Measurements from ENCODE around the gene PHOSPHO2. TPM values are rescaled to one million over a fixed set of nuclear protein-coding genes. Genes with fewer than 3 reads are reported as not detected.

Gene PHOSPHO2
- total RNA-seq, 2 donors from 2014 or later, result 11.9 to 17.4 TPM

GRCh38 chr2:169663247-169663646, 31.0 kb upstream of the PHOSPHO2 start:
- H3K9me3 ChIP-seq, result no peaks in the 10 kb centered on the region
- WGBS, result 92% methylated on average over 3 of the region's 3 CpGs

GRCh38 chr2:169664600-169664977, 29.7 kb upstream of the PHOSPHO2 start:
- no peaks in the 10 kb centered on the region for H3K9me3 ChIP-seq
- no peak for TF ChIP-seq POLR2AphosphoS5 (IDR thresholded peaks at IDR 0.05)
- TF ChIP-seq POLR2A (IDR thresholded peaks at IDR 0.05), result no peak
- no peak for TF ChIP-seq CTCF (IDR thresholded peaks at IDR 0.05)
- no peaks in the 10 kb centered on the region for H3K36me3 ChIP-seq
- H3K4me3 ChIP-seq, result no peak overlapping the region
- intact Hi-C loops (cut with DNase I), result no loop called here
- no peak for DNase-seq (ENCODE audit: low spot score)
- 82% methylated on average over 1 of the region's 1 CpG for WGBS
- H3K4me1 ChIP-seq (replicated peaks), result no peaks in the 10 kb centered on the region
- H3K27me3 ChIP-seq (replicated peaks; ENCODE audit: insufficient read depth), result no peaks in the 10 kb centered on the region
- H3K27ac ChIP-seq, result no peak overlapping the region

More at GRCh38 chr2:169663247-169663646, 31.0 kb upstream of the PHOSPHO2 start:
- H3K36me3 ChIP-seq, result no peaks in the 10 kb centered on the region
- H3K27ac ChIP-seq, result no peak overlapping the region
- no peak overlapping the region for H3K4me3 ChIP-seq
- TF ChIP-seq POLR2AphosphoS5 (IDR thresholded peaks at IDR 0.05) (no peak), CTCF (IDR thresholded peaks at IDR 0.05) (no peak), POLR2A (IDR thresholded peaks at IDR 0.05) (no peak)
- no peaks in the 10 kb centered on the region for H3K27me3 ChIP-seq (replicated peaks; ENCODE audit: insufficient read depth)
- no peaks in the 10 kb centered on the region for H3K4me1 ChIP-seq (replicated peaks)
- no peak for DNase-seq (ENCODE audit: low spot score)
- intact Hi-C loops (cut with DNase I), result no loop called here

- H3K27me3 ChIP-seq (replicated peaks; ENCODE audit: insufficient read depth), result no peaks in the 10 kb centered on the region
- TF ChIP-seq CTCF (IDR thresholded peaks at IDR 0.05) (no peak), POLR2A (IDR thresholded peaks at IDR 0.05) (no peak), POLR2AphosphoS5 (IDR thresholded peaks at IDR 0.05) (no peak)
- no peaks in the 10 kb centered on the region for H3K4me1 ChIP-seq (replicated peaks)
- WGBS, result 38% methylated on average over 1 of the region's 1 CpG
- H3K9me3 ChIP-seq, result no peaks in the 10 kb centered on the region
- H3K27ac ChIP-seq, result no peak overlapping the region
- no peak overlapping the region for H3K4me3 ChIP-seq
- H3K36me3 ChIP-seq, result no peaks in the 10 kb centered on the region
- DNase-seq (ENCODE audit: low spot score), result no peak
- intact Hi-C loops (cut with DNase I), result no loop called here
Measured at GRCh38 chr2:169664978-169665930, 29.0 kb upstream of the PHOSPHO2 start.

- DNase-seq (ENCODE audit: low spot score), result no peak
- TF ChIP-seq POLR2AphosphoS5 (IDR thresholded peaks at IDR 0.05) (no peak), POLR2A (IDR thresholded peaks at IDR 0.05) (no peak), CTCF (IDR thresholded peaks at IDR 0.05) (no peak)
- Histone ChIP-seq H3K27ac (no peak overlapping the region), H3K9me3 (no peaks in the 10 kb centered on the region), H3K36me3 (no peaks in the 10 kb centered on the region), H3K27me3 (replicated peaks; ENCODE audit: insufficient read depth) (no peaks in the 10 kb centered on the region), H3K4me3 (no peak overlapping the region), H3K4me1 (replicated peaks) (no peaks in the 10 kb centered on the region)
- WGBS, result 29% methylated on average over 2 of the region's 2 CpGs
- intact Hi-C loops (cut with DNase I), result no loop called here
Measured at GRCh38 chr2:169667583-169667982, 26.7 kb upstream of the PHOSPHO2 start.

GRCh38 chr2:169670215-169670651, 24.0 kb upstream of the PHOSPHO2 start:
- WGBS, result 79% methylated on average over 2 of the region's 2 CpGs

More at GRCh38 chr2:169670215-169670651, 24.0 kb upstream of the PHOSPHO2 start:
- Histone ChIP-seq H3K27me3 (replicated peaks; ENCODE audit: insufficient read depth) (no peaks in the 10 kb centered on the region), H3K36me3 (no peaks in the 10 kb centered on the region), H3K4me1 (replicated peaks) (no peaks in the 10 kb centered on the region), H3K9me3 (no peaks in the 10 kb centered on the region), H3K27ac (no peak overlapping the region), H3K4me3 (no peak overlapping the region)
- intact Hi-C loops (cut with DNase I), result no loop called here
- TF ChIP-seq POLR2A (IDR thresholded peaks at IDR 0.05) (no peak), POLR2AphosphoS5 (IDR thresholded peaks at IDR 0.05) (no peak), CTCF (IDR thresholded peaks at IDR 0.05) (no peak)
- DNase-seq (ENCODE audit: low spot score), result no peak

Measured in prostate gland (tissue), 2 donors.